Mesenchymal stem cell (in vitro differentiated cells and primary cell): ENCODE measurements around the gene ALG14.

ENCODE experiments used
- DNase-seq: peaks from one replicate; pipeline ENCODE4 v3.0.0-alpha.2; 2013
- H2AFZ ChIP-seq: one replicate; pipeline ENCODE4 v1.6.1; 2013; ENCODE audit warnings: low read depth, mild to moderate bottlenecking, control low read depth, inconsistent platforms, low read length, moderate library complexity
- H2AK5ac ChIP-seq: 2 replicates; pipeline ENCODE4 v1.6.1; 2013; ENCODE audit warnings: low read length, moderate library complexity, mild to moderate bottlenecking, inconsistent platforms; ENCODE audit not compliant: severe bottlenecking
- H2BK120ac ChIP-seq: one replicate; pipeline ENCODE4 v1.6.1; 2013; ENCODE audit warnings: low read depth, mild to moderate bottlenecking, inconsistent platforms, low read length, moderate library complexity
- H2BK12ac ChIP-seq, 2 experiments: one replicate each; pipeline ENCODE4 v1.6.1; 2013; ENCODE audit warnings: inconsistent platforms in 2 of 2, low read length in 2 of 2, mild to moderate bottlenecking in 2 of 2, moderate library complexity in 2 of 2, control low read depth in 1 of 2
- H2BK15ac ChIP-seq: one replicate; pipeline ENCODE4 v1.6.1; 2013; ENCODE audit warnings: mild to moderate bottlenecking, low read depth, inconsistent platforms; ENCODE audit not compliant: poor library complexity, severe bottlenecking
- H2BK5ac ChIP-seq: 2 replicates; pipeline ENCODE4 v1.6.1; 2013; ENCODE audit warnings: low read depth, mild to moderate bottlenecking, low read length, control low read depth, inconsistent platforms; ENCODE audit not compliant: poor library complexity, severe bottlenecking
- H3K14ac ChIP-seq, 2 experiments: one replicate each; pipeline ENCODE4 v1.6.1; 2013; ENCODE audit warnings: inconsistent platforms in 2 of 2, low read length in 2 of 2, control low read depth in 1 of 2, mild to moderate bottlenecking in 1 of 2, moderate library complexity in 1 of 2
- H3K18ac ChIP-seq, 2 experiments: one replicate each; pipeline ENCODE4 v1.6.1; 2013; ENCODE audit warnings: inconsistent platforms in 2 of 2, low read length in 2 of 2, control low read depth in 1 of 2, low read depth in 1 of 2, mild to moderate bottlenecking in 1 of 2
- H3K23ac ChIP-seq, 2 experiments: one replicate each; pipeline ENCODE4 v1.6.1; 2013; ENCODE audit warnings: inconsistent platforms in 2 of 2, low read length in 2 of 2, mild to moderate bottlenecking in 2 of 2, moderate library complexity in 2 of 2, control low read depth in 1 of 2
- H3K27ac ChIP-seq: 2 replicates; pipeline ENCODE4 v1.5.1; 2013; ENCODE audit warnings: mild to moderate bottlenecking, moderate library complexity, low read length, control low read depth, inconsistent platforms; ENCODE audit not compliant: poor library complexity, severe bottlenecking
- H3K27me3 ChIP-seq, 2 experiments: 2 replicates each; pipeline versions ENCODE4 v1.6.1 to v1.7.0; 2013; ENCODE audit warnings: low read length in 2 of 2, mild to moderate bottlenecking in 2 of 2, moderate library complexity in 2 of 2, control low read depth in 1 of 2, inconsistent platforms in 1 of 2; ENCODE audit not compliant: control insufficient read depth in 1 of 2, insufficient read depth in 1 of 2
- H3K36me3 ChIP-seq, 2 experiments: 2 replicates each; pipeline versions ENCODE4 v1.6.1 to v1.7.0; 2013; ENCODE audit warnings: low read length in 2 of 2, control low read depth in 1 of 2, inconsistent platforms in 1 of 2, low read depth in 1 of 2, mild to moderate bottlenecking in 1 of 2; ENCODE audit not compliant: insufficient read depth in 2 of 2, control insufficient read depth in 1 of 2
- H3K4ac ChIP-seq, 2 experiments: one replicate each; pipeline ENCODE4 v1.6.1; 2013; ENCODE audit warnings: inconsistent platforms in 2 of 2, low read length in 2 of 2, mild to moderate bottlenecking in 2 of 2, moderate library complexity in 2 of 2, control low read depth in 1 of 2, low read depth in 1 of 2
- H3K4me1 ChIP-seq: 2 replicates; pipeline ENCODE4 v1.6.1; 2013; ENCODE audit warnings: low read depth, low read length, control low read depth; ENCODE audit not compliant: control insufficient read depth, insufficient read depth
- H3K4me2 ChIP-seq: 2 replicates; pipeline ENCODE4 v1.6.1; 2013; ENCODE audit warnings: low read length, mild to moderate bottlenecking, inconsistent platforms; ENCODE audit not compliant: poor library complexity, severe bottlenecking
- H3K4me3 ChIP-seq, 2 experiments: 2 replicates each; pipeline versions ENCODE4 v1.5.1 to v1.7.0; 2013; ENCODE audit warnings: low read length in 2 of 2, mild to moderate bottlenecking in 2 of 2, control low read depth in 1 of 2, low read depth in 1 of 2; ENCODE audit not compliant: insufficient read depth in 1 of 2
- H3K79me1 ChIP-seq: replicated peaks from 2 replicates; pipeline ENCODE4 v1.6.1; 2013; ENCODE audit warnings: mild to moderate bottlenecking, control low read depth, low read length, inconsistent platforms; ENCODE audit not compliant: poor library complexity, severe bottlenecking
- H3K9ac ChIP-seq: 2 replicates; pipeline ENCODE4 v1.7.0; 2013; ENCODE audit warnings: mild to moderate bottlenecking, low read length, moderate library complexity
- H3K9me3 ChIP-seq: 2 replicates; pipeline ENCODE4 v1.7.0; 2013; ENCODE audit warnings: mild to moderate bottlenecking, low read length; ENCODE audit not compliant: control insufficient read depth
- H4K8ac ChIP-seq: one replicate; pipeline ENCODE4 v1.6.1; 2013; ENCODE audit warnings: inconsistent platforms, mild to moderate bottlenecking, low read length, moderate library complexity
- H4K91ac ChIP-seq: one replicate; pipeline ENCODE4 v1.6.1; 2013; ENCODE audit warnings: mild to moderate bottlenecking, low read length, inconsistent platforms
- WGBS: methylation state at CpG from one replicate; pipeline ENCODE4 v1.1.7; 2013; ENCODE audit warnings: mixed read lengths; 5-methylcytosine and 5-hydroxymethylcytosine counted together

The ALG14 gene

GRCh38 chr1:95033843-95034242 lies 38.9 kb downstream of the ALG14 start:
- Histone ChIP-seq H3K9me3 (peaks cover 10% of the 10 kb centered on the region), H2BK12ac (no peak overlapping the region), H3K79me1 (peaks cover 7% of the 10 kb centered on the region), H3K4me1 (peaks cover 2% of the 10 kb centered on the region), H4K8ac (no peak overlapping the region), H3K4me2 (no peak overlapping the region), H2AFZ (no peak overlapping the region), H2BK5ac (no peak overlapping the region), H3K4ac (no peak overlapping the region), H3K36me3 (no peaks in the 10 kb centered on the region), H4K91ac (no peak overlapping the region), H3K9ac (no peak overlapping the region), H2AK5ac (no peak overlapping the region), H3K18ac (no peak overlapping the region), H2BK120ac (no peak overlapping the region), H2BK15ac (no peak overlapping the region), H3K14ac (no peak overlapping the region), H3K27me3 (no peaks in the 10 kb centered on the region), H3K27ac (no peak overlapping the region), H3K4me3 (no peak overlapping the region), H3K23ac (no peak overlapping the region)
- peak; percentile 32 for DNase-seq

- Histone ChIP-seq H3K9ac (no peak overlapping the region), H3K79me1 (peaks cover 4% of the 10 kb centered on the region), H3K27me3 (no peaks in the 10 kb centered on the region), H3K18ac (no peak overlapping the region), H2BK12ac (no peak overlapping the region), H2AK5ac (no peak overlapping the region), H3K4ac (no peak overlapping the region), H2BK5ac (no peak overlapping the region), H3K23ac (no peak overlapping the region), H3K4me2 (no peak overlapping the region), H4K8ac (no peak overlapping the region), H2BK15ac (no peak overlapping the region), H3K14ac (no peak overlapping the region), H2AFZ (no peak overlapping the region), H2BK120ac (no peak overlapping the region), H3K4me1 (peaks cover 1% of the 10 kb centered on the region), H4K91ac (no peak overlapping the region), H3K9me3 (peaks cover 17% of the 10 kb centered on the region), H3K36me3 (peaks cover 3 to 7% of the 10 kb centered on the region in 2 experiments), H3K4me3 (no peak overlapping the region), H3K27ac (no peak overlapping the region)
- no peak for DNase-seq
Observed at GRCh38 chr1:95029532-95029931, 43.2 kb downstream of the ALG14 start.

- Histone ChIP-seq H2BK15ac (no peak overlapping the region), H3K27me3 (no peaks in the 10 kb centered on the region)
Observed at GRCh38 chr1:95028954-95029353, 43.8 kb downstream of the ALG14 start.

GRCh38 chr1:95027046-95027445 lies 45.7 kb downstream of the ALG14 start:
- 81% methylated on average over 4 of the region's 4 CpGs for WGBS
- H3K23ac ChIP-seq, result no peak overlapping the region

More at GRCh38 chr1:95028954-95029353, 43.8 kb downstream of the ALG14 start:
- Histone ChIP-seq H3K27ac (no peak overlapping the region), H4K91ac (no peak overlapping the region), H2AFZ (no peak overlapping the region), H3K9ac (no peak overlapping the region), H2BK5ac (no peak overlapping the region), H2AK5ac (no peak overlapping the region), H2BK12ac (no peak overlapping the region), H3K23ac (no peak overlapping the region), H4K8ac (no peak overlapping the region), H3K4ac (no peak overlapping the region), H3K18ac (no peak overlapping the region), H3K4me3 (no peak overlapping the region), H3K14ac (no peak overlapping the region), H2BK120ac (no peak overlapping the region), H3K4me2 (no peak overlapping the region), H3K4me1 (peaks cover 1% of the 10 kb centered on the region), H3K79me1 (peaks cover 4% of the 10 kb centered on the region), H3K9me3 (peaks cover 17% of the 10 kb centered on the region), H3K36me3 (peaks cover 3 to 7% of the 10 kb centered on the region in 2 experiments)
- DNase-seq, result no peak

More at GRCh38 chr1:95027046-95027445, 45.7 kb downstream of the ALG14 start:
- H3K4me1 ChIP-seq, result peaks cover 1% of the 10 kb centered on the region
- no peak overlapping the region for H3K4me3 ChIP-seq
- no peak overlapping the region for H3K4me2 ChIP-seq
- H3K9me3 ChIP-seq, result peaks cover 17% of the 10 kb centered on the region
- no peak overlapping the region for H3K18ac ChIP-seq
- H3K27me3 ChIP-seq, result no peaks in the 10 kb centered on the region
- H3K27ac ChIP-seq, result no peak overlapping the region
- no peak overlapping the region for H4K91ac ChIP-seq
- H2AFZ ChIP-seq, result no peak overlapping the region
- no peak for DNase-seq
- H3K79me1 ChIP-seq, result no peaks in the 10 kb centered on the region
- no peak overlapping the region for H2BK5ac ChIP-seq
- H3K4ac ChIP-seq, result no peak overlapping the region
- H2BK15ac ChIP-seq, result no peak overlapping the region
- H2AK5ac ChIP-seq, result no peak overlapping the region
- peaks cover 3 to 7% of the 10 kb centered on the region in 2 experiments for H3K36me3 ChIP-seq
- no peak overlapping the region for H2BK120ac ChIP-seq
- no peak overlapping the region for H3K9ac ChIP-seq
- H4K8ac ChIP-seq, result no peak overlapping the region
- H2BK12ac ChIP-seq, result no peak overlapping the region
- H3K14ac ChIP-seq, result no peak overlapping the region
